Kidney (tissue), 14 donors: ENCODE results near the gene SPTAN1. TPM values are rescaled to one million over a fixed set of nuclear protein-coding genes. Genes with fewer than 3 reads are reported as not detected.

ENCODE experiments used
- DNase-seq, 5 donors: peaks; one replicate each; pipeline ENCODE4 v3.0.0-alpha.2; 2013 to 2020
- FAIRE-seq: peaks from 2 replicates; lab custom pipeline; 2012; peaks lifted over from hg19 to GRCh38; lab: Jason Lieb, UNC
- H3K27ac ChIP-seq, 2 donors: one replicate each; pipeline ENCODE4 v1.7.0; 2013; ENCODE audit warnings: low read depth in 2 of 2, low read length in 2 of 2, inconsistent platforms in 1 of 2
- H3K27me3 ChIP-seq: one replicate; pipeline ENCODE4 v1.7.1; 2013; ENCODE audit warnings: low read length, inconsistent platforms; ENCODE audit not compliant: control insufficient read depth, insufficient read depth
- H3K36me3 ChIP-seq, 3 donors: one replicate each; pipeline versions ENCODE4 v1.7.0 to v1.7.1; 2013; ENCODE audit warnings: low read length in 3 of 3, control low read depth in 1 of 3, inconsistent platforms in 1 of 3; ENCODE audit not compliant: insufficient read depth in 3 of 3, control insufficient read depth in 2 of 3
- H3K4me1 ChIP-seq, 3 donors: one replicate each; pipeline versions ENCODE4 v1.7.0 to v1.7.1; 2013; ENCODE audit warnings: low read length in 3 of 3, inconsistent platforms in 1 of 3, low read depth in 1 of 3; ENCODE audit not compliant: control insufficient read depth in 2 of 3, insufficient read depth in 2 of 3
- H3K4me3 ChIP-seq, 3 donors: one replicate each; pipeline versions ENCODE4 v1.7.0 to v1.8.1; 2013; ENCODE audit warnings: low read length in 3 of 3, control low read depth in 1 of 3, inconsistent platforms in 1 of 3
- H3K9ac ChIP-seq, 3 donors: one replicate each; pipeline versions ENCODE4 v1.7.0 to v1.7.1; 2013; ENCODE audit warnings: low read length in 3 of 3, control low read depth in 1 of 3, inconsistent platforms in 1 of 3
- H3K9me3 ChIP-seq, 3 donors: one replicate each; pipeline versions ENCODE4 v1.7.0 to v1.7.1; 2013; ENCODE audit warnings: low read length in 3 of 3, control low read depth in 1 of 3, inconsistent platforms in 1 of 3; ENCODE audit not compliant: control insufficient read depth in 2 of 3, insufficient read depth in 1 of 3
- CTCF ChIP-seq: IDR thresholded peaks from 3 replicates; pipeline ENCODE4 v1.5.1; 2012; ENCODE audit warnings: mild to moderate bottlenecking, moderate library complexity, borderline replicate concordance; ENCODE audit not compliant: insufficient read depth; ENCODE audit errors: extremely low read depth
- intact Hi-C: fragments of 100-400 bp; cut with DNase I; formaldehyde crosslinking; loops from one replicate; pipeline ENCODE4 v1.11.1; 2022
- polyA plus RNA-seq: library from polyadenylated mRNA; stranded (reverse); fragments of 350-450 nt; fragmentation: Illumina TruSeq; extraction: RNeasy Lipid Tissue Mini Kit (QIAGEN cat#74804); gene quantifications from one replicate; pipeline ENCODE4 v1.2.3, GENCODE V29; 2014; ENCODE audit warnings: low read depth, low replicate concordance; ENCODE audit not compliant: insufficient read depth
- total RNA-seq: library from RNA; stranded (reverse); fragmentation: NEBNext Ultra II Directional; extraction: Animal tissue kit (Norgen Biotek cat#: 25700); gene quantifications from one replicate; pipeline ENCODE4 v1.2.1, GENCODE V29; 2021
- donor health status: control.
- donor health status: control.
- donor health status: control.
- donor health status: control.
- donor health status: control.
- donor health status: DM: yes; HTN: yes; CAD: no.
- donor health status: Normal renal cell carcinoma (clear cell type).

Gene SPTAN1
- total and polyA plus RNA-seq, 2 donors from 2014 or later: 210 to 354 TPM

GRCh38 chr9:128588581-128589233, 36.3 kb downstream of the SPTAN1 start:
- no peaks in the 10 kb centered on the region for H3K4me1 ChIP-seq
- H3K27me3 ChIP-seq: no peaks in the 10 kb centered on the region
- H3K27ac ChIP-seq: no peak overlapping the region
- peaks cover 20 to 61% (median 60%) of the 10 kb centered on the region in 3 donors for H3K36me3 ChIP-seq
- DNase-seq (no peak), FAIRE-seq (no peak)
- H3K9me3 ChIP-seq: no peaks in the 10 kb centered on the region
- intact Hi-C loops: no loop called here
- no peak for TF ChIP-seq CTCF
- H3K4me3 ChIP-seq: no peak overlapping the region
- no peak overlapping the region for H3K9ac ChIP-seq

- H3K9ac ChIP-seq: no peak overlapping the region
- H3K4me3 ChIP-seq: no peak overlapping the region
- no peak for TF ChIP-seq CTCF
- no peaks in the 10 kb centered on the region for H3K4me1 ChIP-seq
- H3K27me3 ChIP-seq: no peaks in the 10 kb centered on the region
- no peak for FAIRE-seq
- H3K36me3 ChIP-seq: peaks cover 12 to 52% (median 41%) of the 10 kb centered on the region in 3 donors
- H3K27ac ChIP-seq: no peak overlapping the region
- DNase-seq: no peak
- intact Hi-C loops: no loop called here
- H3K9me3 ChIP-seq: no peaks in the 10 kb centered on the region
Observed at GRCh38 chr9:128593039-128593438, 40.7 kb downstream of the SPTAN1 start.

GRCh38 chr9:128593856-128594255, 41.5 kb downstream of the SPTAN1 start:
- Histone ChIP-seq H3K9ac (no peak overlapping the region), H3K36me3 (peaks cover 13 to 54% (median 40%) of the 10 kb centered on the region in 3 donors), H3K4me1 (no peaks in the 10 kb centered on the region), H3K9me3 (no peaks in the 10 kb centered on the region), H3K27me3 (no peaks in the 10 kb centered on the region), H3K4me3 (no peak overlapping the region), H3K27ac (no peak overlapping the region)
- intact Hi-C loops: no loop called here
- FAIRE-seq: no peak
- TF ChIP-seq CTCF: no peak
- DNase-seq: no peak
